GM15510 (cell line): ENCODE measurements around the gene TTC7B.

Experiments
- POLR2A ChIP-seq: IDR thresholded peaks from 3 replicates; pipeline ENCODE4 v1.6.1; 2011; ENCODE audit warnings: borderline replicate concordance; ENCODE audit not compliant: insufficient read length; ENCODE audit errors: extremely low read depth

Gene TTC7B

DNA sequence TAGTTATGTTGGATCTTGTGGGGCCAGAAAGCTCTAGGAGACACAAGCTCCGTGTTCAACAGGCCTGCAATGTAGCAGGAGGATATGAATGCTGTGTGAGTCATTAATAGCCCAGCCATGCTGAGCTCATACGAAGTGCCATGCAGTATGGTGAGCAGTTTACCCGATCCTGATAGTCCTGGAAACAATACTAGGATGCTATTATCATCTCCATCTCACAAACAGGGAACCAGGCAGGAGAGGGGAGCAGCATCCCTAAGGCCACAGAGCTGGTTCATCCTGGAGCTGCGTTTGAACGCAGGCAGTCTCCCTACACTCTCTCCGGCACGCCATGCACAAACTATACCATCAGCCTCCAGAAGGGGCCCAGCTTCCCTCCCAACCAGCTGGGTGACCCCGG lies 20.5 kb downstream of the TTC7B start:
- TF ChIP-seq POLR2A, result no peak

GRCh38 chr14:90791486-90791885 lies 24.7 kb downstream of the TTC7B start:
- TF ChIP-seq POLR2A, result no peak

- no peak for TF ChIP-seq POLR2A
These were observed 28.2 kb downstream of the TTC7B start for GRCh38 chr14:90788031-90788430.

DNA sequence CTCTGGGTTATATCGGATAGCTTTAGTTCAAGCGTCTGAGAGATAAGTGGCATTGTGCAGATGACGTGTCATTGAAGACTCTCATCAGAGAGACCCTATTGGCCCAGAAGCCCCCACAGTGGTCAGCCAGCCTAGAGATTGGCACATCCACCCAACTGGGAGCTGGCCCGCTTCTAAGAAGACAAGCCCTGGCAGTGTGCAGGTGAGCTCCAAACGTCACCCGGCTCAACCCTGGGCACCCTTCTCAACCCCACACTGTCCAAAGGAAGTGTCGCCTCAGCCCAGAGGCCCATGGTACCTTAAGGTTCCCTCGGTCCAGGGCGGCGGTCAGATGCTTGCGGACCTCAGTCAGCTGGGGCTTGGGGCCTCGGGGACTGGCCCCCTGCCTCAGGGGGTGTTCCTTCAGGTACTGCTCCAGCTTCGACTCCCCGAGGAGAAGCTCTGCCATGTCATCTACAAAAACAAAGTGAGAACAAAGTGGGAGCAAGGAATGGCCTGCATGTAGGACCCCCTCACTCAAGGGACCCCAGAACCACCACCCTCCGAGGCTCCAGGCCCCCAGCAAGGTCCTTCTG lies 30.3 kb downstream of the TTC7B start:
- TF ChIP-seq POLR2A, result no peak

GRCh38 chr14:90785471-90785870 lies 30.8 kb downstream of the TTC7B start:
- TF ChIP-seq POLR2A, result no peak

GRCh38 chr14:90784621-90785270 lies 31.5 kb downstream of the TTC7B start:
- TF ChIP-seq POLR2A, result no peak

DNA sequence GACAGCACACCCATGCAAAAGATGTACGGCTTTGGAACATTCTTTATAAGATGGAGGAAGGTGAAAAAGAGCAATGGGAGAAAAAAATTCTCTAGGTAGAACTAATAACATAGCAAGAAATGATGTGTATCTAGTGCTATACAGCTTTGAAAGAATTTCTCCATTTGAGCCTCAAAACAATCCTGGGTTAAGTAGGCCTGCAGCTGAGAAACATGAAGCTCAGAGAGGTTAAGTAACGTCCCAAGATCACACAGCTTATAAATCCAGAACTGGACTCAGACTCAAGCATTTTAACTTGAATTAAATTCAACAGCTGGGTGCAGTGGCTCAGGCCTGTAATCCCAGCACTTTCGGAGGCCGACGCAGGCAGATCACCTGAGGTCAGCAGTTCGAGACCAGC lies 32.9 kb downstream of the TTC7B start:
- no peak for TF ChIP-seq POLR2A

DNA sequence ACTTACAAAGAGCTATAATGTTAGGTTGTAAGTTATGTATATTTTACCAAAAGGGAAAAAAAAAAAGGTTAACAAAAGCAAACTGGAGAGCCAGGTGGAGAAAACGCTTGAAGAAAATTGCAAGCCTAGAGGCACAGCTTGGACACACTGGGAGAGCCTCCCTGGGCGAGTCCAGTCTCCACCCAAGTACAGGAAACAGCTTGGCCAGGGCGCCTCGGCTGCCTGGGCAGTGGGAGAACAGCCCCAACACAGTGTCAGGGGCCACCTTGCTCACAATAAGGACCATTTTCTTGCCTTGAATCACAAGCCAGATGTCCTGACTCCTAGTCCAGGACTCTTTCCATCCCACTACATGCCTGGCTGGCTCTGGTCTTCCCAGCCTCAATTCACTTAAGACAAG lies 33.3 kb downstream of the TTC7B start:
- TF ChIP-seq POLR2A, result no peak

DNA sequence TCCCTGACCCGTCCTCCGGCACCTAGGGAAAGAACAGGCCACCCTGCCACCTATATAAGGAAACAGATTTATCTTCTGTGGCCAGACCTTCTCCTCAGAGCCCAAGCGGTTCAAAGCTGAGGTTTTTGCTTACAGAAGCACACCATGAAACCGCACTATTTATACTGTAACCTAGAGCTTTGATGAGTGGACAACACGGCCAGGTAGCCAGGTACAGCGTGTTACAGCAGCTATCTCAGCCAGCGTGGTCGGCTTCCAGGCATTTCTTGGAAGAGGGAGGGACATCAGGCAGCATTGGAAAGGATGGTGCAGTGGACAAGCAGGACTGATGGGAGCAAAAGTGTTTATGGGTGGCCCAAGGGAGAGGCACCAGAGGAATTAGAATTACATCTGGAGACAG lies 34.4 kb downstream of the TTC7B start:
- TF ChIP-seq POLR2A, result no peak

GRCh38 chr14:90781344-90781761 lies 34.9 kb downstream of the TTC7B start:
- no peak for TF ChIP-seq POLR2A

- TF ChIP-seq POLR2A, result no peak
These were observed 35.7 kb downstream of the TTC7B start for GRCh38 chr14:90780519-90780918.

GRCh38 chr14:90778571-90779255 lies 37.5 kb downstream of the TTC7B start:
- TF ChIP-seq POLR2A, result no peak

- TF ChIP-seq POLR2A, result no peak
These were observed 38.3 kb downstream of the TTC7B start for GRCh38 chr14:90777830-90778485.

GRCh38 chr14:90777358-90777757 lies 38.9 kb downstream of the TTC7B start:
- TF ChIP-seq POLR2A, result no peak

- TF ChIP-seq POLR2A, result no peak
These were observed 40.8 kb downstream of the TTC7B start for GRCh38 chr14:90775441-90775840.
